ENCODE results near the gene SFXN4. TPM values are rescaled to one million over a fixed set of nuclear protein-coding genes. Genes with fewer than 3 reads are reported as not detected.

Gene SFXN4
- total RNA-seq, 1 experiment from 2014 or later = 67.0 TPM

GRCh38 chr10:119190353-119190752, 24.8 kb upstream of the SFXN4 start:
- POLR2A ChIA-PET = no interaction called here
- no peak overlapping the region for H3K27ac ChIP-seq (ENCODE audit: low read length)
- peak; percentile 89 for ATAC-seq
- in situ Hi-C loops (cut with HindIII; ENCODE audit: low pct_unique_long_range_greater_than_20kb, low sequenced_read_pairs) = no loop called here
- TF ChIP-seq CTCF (IDR thresholded peaks at IDR 0.05) (no peak), POLR2AphosphoS5 (IDR thresholded peaks at IDR 0.05; ENCODE audit: low read depth, low read length) (no peak), SIN3A (IDR thresholded peaks at IDR 0.05; ENCODE audit: borderline replicate concordance, insufficient read depth, low read depth, low read length) (no peak), REST (IDR thresholded peaks at IDR 0.05; ENCODE audit: insufficient read depth in 1 of 2, low read depth in 2 of 2, low read length in 1 of 2) (no peak), TCF7L2 (IDR thresholded peaks at IDR 0.05; ENCODE audit: low read depth, low read length) (no peak)
- intact Hi-C loops (cut with micrococcal nuclease; ENCODE audit: unreplicated experiment) = no loop called here
- no peaks in the 10 kb centered on the region for H3K36me3 ChIP-seq (ENCODE audit: control insufficient read depth, insufficient read depth, low read length)
- H3K4me3 ChIP-seq (ENCODE audit: low read depth in 2 of 2, low read length in 2 of 2) = no peak overlapping the region
- CTCF ChIA-PET = interaction anchor here (0.9 to 1.3 kb wide), 2 partner anchors 9 to 255 kb away, joined by 4 to 5 read pairs; no protein-coding TSS in a partner anchor
- no peaks in the 10 kb centered on the region for H3K9me3 ChIP-seq (ENCODE audit: control insufficient read depth, insufficient read depth, low read depth, low read length)
- BruUV-seq (replicated peaks) = no TSS peak
- DNase-seq (ENCODE audit: low read depth, low spot score) = peak; percentile 67
- H3K27me3 ChIP-seq (ENCODE audit: control insufficient read depth, insufficient read depth, low read length) = no peaks in the 10 kb centered on the region
- 0 out of 2 replicates have a peak, but pooled peaks cover 4% of the 10 kb centered on the region for H3K4me1 ChIP-seq (ENCODE audit: control insufficient read depth, insufficient read depth, low read length)

- ChIA-PET POLR2A (no interaction called here), CTCF (interaction anchor here (0.9 to 1.3 kb wide), 3 partner anchors 8 to 255 kb away, joined by 4 to 5 read pairs (median 4); no protein-coding TSS in a partner anchor)
- Histone ChIP-seq H3K27me3 (ENCODE audit: control insufficient read depth, insufficient read depth, low read length) (no peaks in the 10 kb centered on the region), H3K4me3 (ENCODE audit: low read depth in 2 of 2, low read length in 2 of 2) (no peak overlapping the region), H3K27ac (ENCODE audit: low read length) (no peak overlapping the region), H3K4me1 (ENCODE audit: control insufficient read depth, insufficient read depth, low read length) (0 out of 2 replicates have a peak, but pooled peaks cover 4% of the 10 kb centered on the region), H3K9me3 (ENCODE audit: control insufficient read depth, insufficient read depth, low read depth, low read length) (no peaks in the 10 kb centered on the region), H3K36me3 (ENCODE audit: control insufficient read depth, insufficient read depth, low read length) (no peaks in the 10 kb centered on the region)
- in situ Hi-C loops (cut with HindIII; ENCODE audit: low pct_unique_long_range_greater_than_20kb, low sequenced_read_pairs) (no loop called here), intact Hi-C loops (cut with micrococcal nuclease; ENCODE audit: unreplicated experiment) (no loop called here)
- DNase-seq (ENCODE audit: low read depth, low spot score) = no peak
- no peak for TF ChIP-seq POLR2AphosphoS5 (IDR thresholded peaks at IDR 0.05; ENCODE audit: low read depth, low read length)
- no peak for TF ChIP-seq SIN3A (IDR thresholded peaks at IDR 0.05; ENCODE audit: borderline replicate concordance, insufficient read depth, low read depth, low read length)
- no peak for TF ChIP-seq TCF7L2 (IDR thresholded peaks at IDR 0.05; ENCODE audit: low read depth, low read length)
- TF ChIP-seq CTCF (IDR thresholded peaks at IDR 0.05) = no peak
- no peak for TF ChIP-seq REST (IDR thresholded peaks at IDR 0.05; ENCODE audit: insufficient read depth in 1 of 2, low read depth in 2 of 2, low read length in 1 of 2)
- no TSS peak for BruUV-seq (replicated peaks)
- peak; percentile 57 for ATAC-seq
Measured at GRCh38 chr10:119189811-119190282, 24.3 kb upstream of the SFXN4 start.

Measured in Panc1 (cell line).